Endometrial microvascular endothelial cells (primary cell): ENCODE results near the gene PDZD2. TPM values are rescaled to one million over a fixed set of nuclear protein-coding genes. Genes with fewer than 3 reads are reported as not detected.
"Not testable (repeated sequence)": the region's sequence is repeated elsewhere in the genome, so short reads cannot be mapped to it uniquely, and the experiment has no call there.

Source experiments
- in situ Hi-C: cut with HindIII; loops from 2 replicates; pipeline ENCODE4 v1.10.0; 2017; ENCODE audit warnings: low sequenced_read_pairs, low pct_unique_long_range_greater_than_20kb; ENCODE audit errors: inconsistent ontology term
- total RNA-seq: library from RNA; depleted of rRNA; stranded (reverse); fragments of >200 nt; gene quantifications from one replicate; pipeline ENCODE4 v1.2.3, GENCODE V29; 2015; ENCODE audit errors: inconsistent ontology term

Gene PDZD2
- total RNA-seq, 1 donor from 2014 or later, result 5.4 TPM

- in situ Hi-C loops, result no loop called here
These were observed 389.0 kb downstream of the PDZD2 start for GRCh38 chr5:32027717-32028458.

GRCh38 chr5:32029261-32029660 lies 390.3 kb downstream of the PDZD2 start:
- in situ Hi-C loops, result no loop called here

- in situ Hi-C loops, result no loop called here
These were observed 390.9 kb downstream of the PDZD2 start for GRCh38 chr5:32029781-32030180.

GRCh38 chr5:32030222-32030621 lies 391.3 kb downstream of the PDZD2 start:
- in situ Hi-C loops, result no loop called here

- in situ Hi-C loops, result no loop called here
These were observed 391.8 kb downstream of the PDZD2 start for GRCh38 chr5:32030686-32031085.

GRCh38 chr5:32031089-32031488 lies 392.2 kb downstream of the PDZD2 start:
- in situ Hi-C loops, result no loop called here

- in situ Hi-C loops, result no loop called here
These were observed 399.6 kb downstream of the PDZD2 start for GRCh38 chr5:32038523-32038922.

- in situ Hi-C loops, result not testable (repeated sequence)
These were observed 400.2 kb downstream of the PDZD2 start for GRCh38 chr5:32039133-32039532.

GRCh38 chr5:32039601-32040000 lies 400.7 kb downstream of the PDZD2 start:
- in situ Hi-C loops, result not testable (repeated sequence)

- in situ Hi-C loops, result not testable (repeated sequence)
These were observed 401.3 kb downstream of the PDZD2 start for GRCh38 chr5:32040181-32040695.

GRCh38 chr5:32042551-32042961 lies 403.6 kb downstream of the PDZD2 start:
- in situ Hi-C loops, result no loop called here

- in situ Hi-C loops, result no loop called here
These were observed 404.2 kb downstream of the PDZD2 start for GRCh38 chr5:32043105-32043504.

GRCh38 chr5:32044434-32044833 lies 405.5 kb downstream of the PDZD2 start:
- in situ Hi-C loops, result no loop called here

GRCh38 chr5:32044939-32045338 lies 406.0 kb downstream of the PDZD2 start:
- in situ Hi-C loops, result no loop called here

- in situ Hi-C loops, result no loop called here
These were observed 408.1 kb downstream of the PDZD2 start for GRCh38 chr5:32047056-32047455.

GRCh38 chr5:32051796-32052195 lies 412.9 kb downstream of the PDZD2 start:
- in situ Hi-C loops, result no loop called here

- in situ Hi-C loops, result no loop called here
These were observed 417.2 kb downstream of the PDZD2 start for GRCh38 chr5:32055891-32056866.

- in situ Hi-C loops, result no loop called here
These were observed 418.5 kb downstream of the PDZD2 start for GRCh38 chr5:32057187-32058096.

GRCh38 chr5:32058101-32058500 lies 419.2 kb downstream of the PDZD2 start:
- in situ Hi-C loops, result no loop called here
